ACHN (cell line): Measurements from ENCODE around the gene MACF1.
"Not testable (repeated sequence)": the region's sequence is repeated elsewhere in the genome, so short reads cannot be mapped to it uniquely, and the experiment has no call there.

Source experiments
- DNase-seq: peaks from one replicate; pipeline ENCODE4 v3.0.0-alpha.2; 2015
- in situ Hi-C: cut with HindIII; loops from 2 replicates; pipeline ENCODE4 v1.10.0; 2017; ENCODE audit warnings: low sequenced_read_pairs, low pct_ligation_motif_present, low pct_unique_long_range_greater_than_20kb

Gene MACF1

GRCh38 chr1:39507230-39507928 is 302.9 kb downstream of the MACF1 start:
- in situ Hi-C loops = no loop called here

GRCh38 chr1:39508266-39508665 is 303.8 kb downstream of the MACF1 start:
- in situ Hi-C loops = no loop called here
- no peak for DNase-seq

More at GRCh38 chr1:39507230-39507928, 302.9 kb downstream of the MACF1 start:
- DNase-seq = no peak

GRCh38 chr1:39508857-39509305 is 304.4 kb downstream of the MACF1 start:
- no peak for DNase-seq
- in situ Hi-C loops = no loop called here

- no peak for DNase-seq
- in situ Hi-C loops = no loop called here
Observed at GRCh38 chr1:39509360-39510009, 305.0 kb downstream of the MACF1 start.

GRCh38 chr1:39510570-39511186 is 306.2 kb downstream of the MACF1 start:
- in situ Hi-C loops, DNase-seq: not testable (repeated sequence)

GRCh38 chr1:39511477-39511876 is 307.0 kb downstream of the MACF1 start:
- in situ Hi-C loops, DNase-seq: not testable (repeated sequence)

- DNase-seq, in situ Hi-C loops: not testable (repeated sequence)
Observed at GRCh38 chr1:39512234-39512847, 307.8 kb downstream of the MACF1 start.

- in situ Hi-C loops, DNase-seq: not testable (repeated sequence)
Observed at GRCh38 chr1:39514710-39515124, 310.2 kb downstream of the MACF1 start.

GRCh38 chr1:39515131-39516086 is 310.9 kb downstream of the MACF1 start:
- DNase-seq = peak; percentile 30
- in situ Hi-C loops = not testable (repeated sequence)

GRCh38 chr1:39516841-39517240 is 312.3 kb downstream of the MACF1 start:
- DNase-seq, in situ Hi-C loops: not testable (repeated sequence)

GRCh38 chr1:39517936-39518335 is 313.4 kb downstream of the MACF1 start:
- in situ Hi-C loops, DNase-seq: not testable (repeated sequence)

GRCh38 chr1:39519376-39519775 is 314.9 kb downstream of the MACF1 start:
- DNase-seq, in situ Hi-C loops: not testable (repeated sequence)

GRCh38 chr1:39522221-39522620 is 317.7 kb downstream of the MACF1 start:
- DNase-seq, in situ Hi-C loops: not testable (repeated sequence)

GRCh38 chr1:39522661-39523567 is 318.4 kb downstream of the MACF1 start:
- in situ Hi-C loops = no loop called here
- DNase-seq = no peak

- in situ Hi-C loops = no loop called here
- no peak for DNase-seq
Observed at GRCh38 chr1:39524171-39524570, 319.7 kb downstream of the MACF1 start.

GRCh38 chr1:39524591-39525365 is 320.3 kb downstream of the MACF1 start:
- in situ Hi-C loops = no loop called here

More at GRCh38 chr1:39524591-39525365, 320.3 kb downstream of the MACF1 start:
- DNase-seq = no peak
